Common myeloid progenitor, CD34-positive (primary cell): ENCODE results near the gene EVA1C.
A peak's percentile ranks its signal among the peaks of the same experiment; 100 is the strongest.

Source experiments
- CTCF ChIA-PET: fragments of 350-600 bp; sonication (Branson Sonifier 250); formaldehyde crosslinking; loops from one replicate; lab custom pipeline; 2021; ENCODE audit warnings: antibody characterized with exemption; lab: Charles Lee
- POLR2A ChIA-PET: fragments of 350-600 bp; sonication (Branson Sonifier 250); formaldehyde crosslinking; loops from one replicate; lab custom pipeline; 2021; ENCODE audit warnings: antibody characterized with exemption; lab: Charles Lee
- DNase-seq, 3 donors: peaks; one replicate each; pipeline versions ENCODE4 v3.0.0 to v3.0.0-alpha.2; 2013
- H3K27ac ChIP-seq, 2 experiments: 1 replicate in 1 of 2; 2 replicates in 1 of 2; pipeline ENCODE4 v1.7.0; 2013; ENCODE audit warnings: inconsistent platforms in 2 of 2, low read length in 2 of 2, mild to moderate bottlenecking in 2 of 2, low read depth in 1 of 2, moderate library complexity in 1 of 2; ENCODE audit not compliant: severe bottlenecking in 2 of 2, insufficient read depth in 1 of 2, poor library complexity in 1 of 2
- H3K27me3 ChIP-seq, 5 experiments: replicated peaks in 2 of 5; 1 replicate in 3 of 5; 2 replicates in 2 of 5; pipeline versions ENCODE4 v1.6.1 to v1.7.0; 2013; ENCODE audit warnings: low read length in 4 of 5, mild to moderate bottlenecking in 2 of 5, moderate library complexity in 2 of 5, inconsistent platforms in 1 of 5; ENCODE audit not compliant: insufficient read depth in 5 of 5, control insufficient read depth in 4 of 5
- H3K36me3 ChIP-seq, 4 experiments: 1 replicate in 2 of 4; 2 replicates in 2 of 4; pipeline versions ENCODE4 v1.6.1 to v1.7.0; 2013; ENCODE audit warnings: low read length in 3 of 4, control low read depth in 1 of 4, mild to moderate bottlenecking in 1 of 4; ENCODE audit not compliant: control insufficient read depth in 4 of 4, insufficient read depth in 4 of 4
- H3K4me1 ChIP-seq, 4 experiments: 1 replicate in 3 of 4; 2 replicates in 1 of 4; pipeline versions ENCODE4 v1.6.1 to v1.7.1; 2013; ENCODE audit warnings: low read length in 3 of 4, mild to moderate bottlenecking in 3 of 4, control low read depth in 1 of 4, inconsistent platforms in 1 of 4, moderate library complexity in 1 of 4; ENCODE audit not compliant: control insufficient read depth in 4 of 4, insufficient read depth in 4 of 4; ENCODE audit errors: control extremely low read depth in 1 of 4
- H3K4me3 ChIP-seq, 7 experiments: 1 replicate in 4 of 7; 2 replicates in 3 of 7; pipeline versions ENCODE4 v1.5.1 to v1.7.0; 2013; ENCODE audit warnings: mild to moderate bottlenecking in 7 of 7, low read length in 6 of 7, moderate library complexity in 6 of 7, inconsistent platforms in 2 of 7, low read depth in 2 of 7, control low read depth in 1 of 7; ENCODE audit not compliant: insufficient read depth in 4 of 7, control insufficient read depth in 1 of 7; ENCODE audit errors: extremely low read depth in 1 of 7
- H3K9me3 ChIP-seq, 5 experiments: 1 replicate in 4 of 5; 2 replicates in 1 of 5; pipeline versions ENCODE4 v1.6.1 to v1.7.1; 2013; ENCODE audit warnings: low read length in 4 of 5, mild to moderate bottlenecking in 2 of 5, inconsistent platforms in 1 of 5, low read depth in 1 of 5, moderate library complexity in 1 of 5; ENCODE audit not compliant: control insufficient read depth in 4 of 5, insufficient read depth in 2 of 5; ENCODE audit errors: control extremely low read depth in 1 of 5
- WGBS: methylation state at CpG from one replicate; pipeline ENCODE4 v1.1.5; 2013; ENCODE audit not compliant: insufficient coverage; 5-methylcytosine and 5-hydroxymethylcytosine counted together

Gene EVA1C

GRCh38 chr21:32403201-32403777 is 9.2 kb upstream of the EVA1C start:
- POLR2A ChIA-PET: no interaction called here

GRCh38 chr21:32406405-32406804 is 6.1 kb upstream of the EVA1C start:
- Histone ChIP-seq H3K9me3 (no peaks in the 10 kb centered on the region), H3K4me1 (peaks cover 0 to 8% (median 4%) of the 10 kb centered on the region in 4 experiments), H3K36me3 (no peaks in the 10 kb centered on the region), H3K27ac (no peak overlapping the region), H3K27me3 (peaks cover 0 to 7% (median 0%) of the 10 kb centered on the region in 5 experiments), H3K4me3 (no peak overlapping the region)
- ChIA-PET POLR2A (no interaction called here), CTCF (interaction anchor here (0.6 to 7.5 kb wide), 7 partner anchors 11 to 265 kb away, joined by 3 to 110 read pairs (median 4); no protein-coding TSS in a partner anchor)
- WGBS: 84% methylated on average over 4 of the region's 6 CpGs
- no peak for DNase-seq

More at GRCh38 chr21:32403201-32403777, 9.2 kb upstream of the EVA1C start:
- Histone ChIP-seq H3K4me1 (no peaks in the 10 kb centered on the region), H3K9me3 (no peaks in the 10 kb centered on the region), H3K36me3 (no peaks in the 10 kb centered on the region), H3K4me3 (no peak overlapping the region), H3K27me3 (peaks cover 0 to 5% (median 3%) of the 10 kb centered on the region in 5 experiments), H3K27ac (no peak overlapping the region)
- CTCF ChIA-PET: interaction anchor here (0.7 to 7.5 kb wide), 17 partner anchors 8 to 272 kb away, joined by 3 to 110 read pairs (median 3); partner anchors contain the start of gene CFAP298
- DNase-seq: peak; percentile 59 to 83 (median 79)
- WGBS: 0% methylated on average over 2 of the region's 5 CpGs

- no peaks in the 10 kb centered on the region for H3K36me3 ChIP-seq
- POLR2A ChIA-PET: no interaction called here
- CTCF ChIA-PET: interaction anchor here (0.7 to 7.7 kb wide), 3 partner anchors 9 to 190 kb away, joined by 3 to 48 read pairs (median 4); no protein-coding TSS in a partner anchor
These were observed 2.2 kb upstream of the EVA1C start for GRCh38 chr21:32410291-32410690.

GRCh38 chr21:32410916-32411315 is 1.6 kb upstream of the EVA1C start:
- no peak overlapping the region for H3K27ac ChIP-seq
- H3K4me3 ChIP-seq: peak overlapping the region in 5 of 7 experiments; percentile 67 to 87 (median 80)
- no peaks in the 10 kb centered on the region for H3K9me3 ChIP-seq
- H3K27me3 ChIP-seq: peaks cover 0 to 9% (median 0%) of the 10 kb centered on the region in 5 experiments
- POLR2A ChIA-PET: no interaction called here
- CTCF ChIA-PET: interaction anchor here (1.6 to 7.7 kb wide), 3 partner anchors 9 to 189 kb away, joined by 4 to 48 read pairs (median 8); no protein-coding TSS in a partner anchor
- no peak for DNase-seq
- 82% methylated on average over 3 of the region's 5 CpGs for WGBS
- no peaks in the 10 kb centered on the region for H3K36me3 ChIP-seq
- peaks cover 0 to 31% (median 22%) of the 10 kb centered on the region in 4 experiments for H3K4me1 ChIP-seq

More at GRCh38 chr21:32410291-32410690, 2.2 kb upstream of the EVA1C start:
- peaks cover 0 to 9% (median 0%) of the 10 kb centered on the region in 5 experiments for H3K27me3 ChIP-seq
- no peak overlapping the region for H3K27ac ChIP-seq
- no peak for DNase-seq
- peaks cover 0 to 31% (median 22%) of the 10 kb centered on the region in 4 experiments for H3K4me1 ChIP-seq
- 98% methylated on average over 4 of the region's 4 CpGs for WGBS
- no peaks in the 10 kb centered on the region for H3K9me3 ChIP-seq
- H3K4me3 ChIP-seq: no peak overlapping the region

GRCh38 chr21:32411350-32412161 is 950 bp upstream of the EVA1C start:
- Histone ChIP-seq H3K4me3 (peak overlapping the region; percentile 37 to 87 (median 72)), H3K27me3 (peaks cover 0 to 9% (median 0%) of the 10 kb centered on the region in 5 experiments), H3K36me3 (no peaks in the 10 kb centered on the region), H3K27ac (peak overlapping the region in 1 of 2 experiments; percentile 25), H3K4me1 (peaks cover 0 to 31% (median 22%) of the 10 kb centered on the region in 4 experiments), H3K9me3 (no peaks in the 10 kb centered on the region)
- ChIA-PET POLR2A (no interaction called here), CTCF (interaction anchor here (1.5 to 7.7 kb wide), 4 partner anchors 9 to 188 kb away, joined by 4 to 48 read pairs (median 6); no protein-coding TSS in a partner anchor)
- peak; percentile 49 to 77 (median 66) for DNase-seq
- WGBS: 0% methylated on average over 49 of the region's 63 CpGs

GRCh38 chr21:32413015-32413504 is 554 bp downstream of the EVA1C start:
- Histone ChIP-seq H3K36me3 (no peaks in the 10 kb centered on the region), H3K27ac (no peak overlapping the region), H3K27me3 (peaks cover 0 to 9% (median 0%) of the 10 kb centered on the region in 5 experiments), H3K9me3 (no peaks in the 10 kb centered on the region), H3K4me3 (peak overlapping the region; percentile 37 to 87 (median 72)), H3K4me1 (peaks cover 0 to 31% (median 22%) of the 10 kb centered on the region in 4 experiments)
- DNase-seq: no peak
- ChIA-PET CTCF (interaction anchor here (1.3 to 7.7 kb wide), 6 partner anchors 13 to 187 kb away, joined by 3 to 48 read pairs (median 4); partner anchors contain the start of gene URB1), POLR2A (no interaction called here)
- 10% methylated on average over 26 of the region's 32 CpGs for WGBS
